ENCODE results near the gene HDAC4. TPM values are rescaled to one million over a fixed set of nuclear protein-coding genes. Genes with fewer than 3 reads are reported as not detected.

HDAC4 gene
- total RNA-seq, 2 donors from 2014 or later: 9.3 to 139 TPM

DNA sequence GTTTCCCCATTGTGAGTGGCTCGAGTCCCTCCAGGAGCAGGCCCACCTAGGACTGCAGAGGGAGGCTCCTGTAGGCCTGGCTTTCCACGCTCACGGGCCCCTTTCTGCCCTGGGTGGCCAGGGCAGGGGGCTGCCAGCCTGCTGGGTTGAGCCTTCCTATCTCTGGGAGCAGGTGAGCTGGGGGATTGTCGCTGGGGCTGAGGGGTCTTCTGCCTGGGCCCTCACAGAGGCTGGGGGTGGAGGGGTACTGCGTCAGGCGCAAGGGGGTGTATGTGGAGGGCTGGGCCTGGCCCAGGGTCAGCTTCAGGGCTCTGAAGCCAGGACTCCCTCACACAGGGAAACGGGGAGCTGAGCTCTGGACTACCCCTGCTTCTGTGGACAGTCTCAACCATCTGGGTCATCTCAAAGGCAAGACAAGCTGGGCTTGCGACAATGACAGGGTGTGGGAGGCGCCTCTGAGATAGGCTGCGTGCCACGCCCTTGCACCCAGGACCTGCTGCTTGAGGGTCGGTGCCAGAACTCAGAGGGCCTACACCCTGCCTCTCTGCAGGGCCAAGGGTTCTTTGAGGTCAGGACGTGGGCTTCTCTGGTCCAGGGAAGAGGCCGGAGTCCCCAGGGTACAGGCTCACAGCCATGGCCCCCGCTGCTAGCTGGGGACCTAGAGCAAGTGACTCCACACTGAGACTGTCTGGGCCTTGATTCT lies 346.9 kb downstream of the HDAC4 start:
- DNase-seq: no peak
- peaks cover 4 to 16% of the 10 kb centered on the region in 2 donors for H3K36me3 ChIP-seq (replicated peaks in 1 of 2; ENCODE audit: insufficient read depth in 1 of 2, low read depth in 2 of 2)
- H3K27me3 ChIP-seq: no peaks in the 10 kb centered on the region
- intact Hi-C loops (cut with DNase I): no loop called here
- no peak overlapping the region for H3K27ac ChIP-seq
- no peaks in the 10 kb centered on the region for H3K9me3 ChIP-seq
- TF ChIP-seq POLR2A (IDR thresholded peaks at IDR 0.05): no peak
- no peak for TF ChIP-seq CTCF (IDR thresholded peaks at IDR 0.05)
- no peak for ATAC-seq
- H3K4me3 ChIP-seq: no peak overlapping the region
- 92 to 95% methylated on average over 8 to 12 of the region's 15 CpGs for WGBS, 2 donors
- no peaks in the 10 kb centered on the region for H3K4me1 ChIP-seq

DNA sequence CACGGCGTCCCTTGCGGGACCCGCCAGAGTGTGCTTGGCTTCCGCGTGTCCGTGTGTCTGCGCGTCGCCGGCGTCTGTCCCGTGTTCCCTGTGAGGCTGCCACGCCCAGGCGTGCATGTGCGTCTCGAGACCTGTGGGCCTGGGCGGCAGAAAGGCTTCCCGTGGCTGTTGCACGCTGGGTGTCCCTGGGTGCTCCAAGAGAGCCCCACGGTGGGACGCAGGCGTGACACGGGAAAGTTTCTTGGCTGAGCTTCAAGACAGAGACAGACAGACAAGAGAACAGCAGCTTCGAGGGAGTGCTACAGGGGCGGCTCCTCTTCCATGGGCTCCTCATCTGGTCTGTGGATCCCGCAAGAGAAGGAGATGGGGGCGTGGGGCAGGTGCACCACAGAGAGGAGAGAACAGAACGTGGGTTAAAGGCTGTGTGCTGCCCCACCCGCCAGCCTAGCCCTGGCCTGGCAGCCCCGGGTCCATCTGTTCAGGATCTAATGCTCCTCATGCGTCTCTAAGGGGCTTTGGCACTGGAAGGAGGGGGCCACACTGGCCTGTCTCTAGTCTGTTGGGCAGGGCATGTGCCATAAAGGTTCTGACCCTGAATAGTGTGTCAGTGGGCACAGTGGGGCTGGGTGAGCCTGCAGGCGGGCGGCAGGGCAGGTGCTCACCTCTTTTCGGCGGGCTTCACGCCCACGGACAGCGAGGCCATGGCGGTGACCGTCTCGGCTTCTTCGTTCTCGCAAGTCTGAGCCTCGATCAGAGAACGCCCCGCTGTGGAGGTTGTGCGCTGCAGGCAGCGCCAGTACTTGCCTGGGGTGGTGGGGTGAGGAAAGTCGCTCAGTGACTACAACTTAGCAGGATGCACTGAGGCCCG lies 347.8 kb downstream of the HDAC4 start:
- no peak overlapping the region for H3K4me3 ChIP-seq
- intact Hi-C loops (cut with DNase I): no loop called here
- H3K27ac ChIP-seq: no peak overlapping the region
- H3K36me3 ChIP-seq (replicated peaks in 1 of 2; ENCODE audit: insufficient read depth in 1 of 2, low read depth in 2 of 2): peaks cover 4 to 16% of the 10 kb centered on the region in 2 donors
- no peaks in the 10 kb centered on the region for H3K4me1 ChIP-seq
- DNase-seq (no peak), ATAC-seq (no peak)
- H3K27me3 ChIP-seq: no peaks in the 10 kb centered on the region
- no peaks in the 10 kb centered on the region for H3K9me3 ChIP-seq
- 96 to 97% methylated on average over 36 to 37 of the region's 51 CpGs for WGBS, 2 donors
- TF ChIP-seq POLR2A (IDR thresholded peaks at IDR 0.05): no peak
- no peak for TF ChIP-seq CTCF (IDR thresholded peaks at IDR 0.05)

DNA sequence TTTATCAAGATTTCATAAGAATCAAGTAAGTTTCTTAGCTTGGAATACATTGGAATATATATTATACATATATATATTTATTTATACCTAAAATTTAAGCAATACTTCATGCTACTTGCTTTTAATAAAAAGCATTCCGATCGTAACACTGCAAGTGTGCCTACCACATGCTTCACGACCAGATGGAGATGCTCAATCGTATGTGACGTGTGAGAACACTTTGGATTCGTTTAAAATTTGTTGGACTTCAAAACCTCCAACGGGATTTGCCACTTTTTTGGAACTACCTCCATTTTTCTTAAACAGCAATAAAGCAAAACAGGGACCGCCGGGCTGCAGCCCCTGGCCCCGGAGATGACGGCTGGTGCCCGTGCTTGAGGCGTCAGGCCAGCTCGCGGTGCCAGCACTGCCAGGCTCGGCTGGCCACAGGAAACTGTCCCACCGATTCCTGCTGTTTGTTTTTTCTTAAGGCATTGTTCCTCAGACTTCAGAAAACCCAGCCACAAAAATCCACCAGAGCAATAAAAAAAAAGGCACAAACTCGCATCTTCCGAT lies 348.9 kb downstream of the HDAC4 start:
- Histone ChIP-seq H3K9me3 (no peaks in the 10 kb centered on the region), H3K27ac (no peak overlapping the region), H3K27me3 (no peaks in the 10 kb centered on the region), H3K4me1 (no peaks in the 10 kb centered on the region), H3K4me3 (no peak overlapping the region), H3K36me3 (replicated peaks in 1 of 2; ENCODE audit: insufficient read depth in 1 of 2, low read depth in 2 of 2) (peaks cover 4 to 16% of the 10 kb centered on the region in 2 donors)
- ATAC-seq: no peak
- intact Hi-C loops (cut with DNase I): no loop called here
- 97% methylated on average over 19 of the region's 19 CpGs for WGBS, 2 donors
- TF ChIP-seq CTCF (IDR thresholded peaks at IDR 0.05) (no peak), POLR2A (IDR thresholded peaks at IDR 0.05) (no peak)
- no peak for DNase-seq

DNA sequence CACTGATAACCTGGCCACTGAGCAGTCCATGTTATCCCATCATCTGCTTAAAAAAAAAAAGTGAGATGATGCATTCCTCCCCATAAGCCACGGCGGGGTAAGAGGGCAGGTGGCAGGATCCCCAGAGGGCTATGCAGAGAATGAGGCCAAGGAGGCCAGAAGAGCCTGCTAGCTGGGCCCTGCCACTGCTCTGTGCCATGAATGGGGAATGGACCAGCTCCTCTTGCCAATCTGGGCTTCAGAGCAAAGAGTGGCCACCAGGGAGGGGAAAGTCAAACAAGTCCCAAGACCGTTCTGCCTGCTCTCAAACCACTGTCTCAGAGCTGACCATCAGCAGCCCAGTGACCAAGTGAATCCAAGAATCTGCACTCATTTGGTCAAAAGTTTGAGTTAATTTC lies 350.6 kb downstream of the HDAC4 start:
- ATAC-seq (no peak), DNase-seq (no peak)
- H3K27ac ChIP-seq: no peak overlapping the region
- no peak overlapping the region for H3K4me3 ChIP-seq
- H3K9me3 ChIP-seq: no peaks in the 10 kb centered on the region
- no peaks in the 10 kb centered on the region for H3K27me3 ChIP-seq
- WGBS, 2 donors: 96 to 98% methylated on average over 3 of the region's 3 CpGs
- H3K4me1 ChIP-seq: no peaks in the 10 kb centered on the region
- no peak for TF ChIP-seq CTCF (IDR thresholded peaks at IDR 0.05)
- no peak for TF ChIP-seq POLR2A (IDR thresholded peaks at IDR 0.05)
- peaks cover 4 to 16% of the 10 kb centered on the region in 2 donors for H3K36me3 ChIP-seq (replicated peaks in 1 of 2; ENCODE audit: insufficient read depth in 1 of 2, low read depth in 2 of 2)
- intact Hi-C loops (cut with DNase I): no loop called here
